Activated CD8-positive, alpha-beta T cell treated with anti-CD3 and anti-CD28 coated beads for 36 hours (primary cell): ENCODE data around the gene SIK2. TPM values are rescaled to one million over a fixed set of nuclear protein-coding genes. Genes with fewer than 3 reads are reported as not detected.

Experiments used
- ATAC-seq: fragments of 200-7000 bp; cut with Tn5 transposase; one replicate; pipeline ENCODE4 v1.10.0; 2021; ENCODE audit warnings: mild to moderate bottlenecking, moderate library complexity
- CTCF ChIA-PET: fragments of 350-600 bp; sonication (Branson Sonifier 250); formaldehyde crosslinking; loops from one replicate; lab custom pipeline; 2021; ENCODE audit warnings: antibody characterized with exemption; lab: Charles Lee
- POLR2A ChIA-PET: fragments of 350-600 bp; sonication (Branson Sonifier 250); formaldehyde crosslinking; loops from one replicate; lab custom pipeline; 2021; ENCODE audit warnings: antibody characterized with exemption; lab: Charles Lee
- DNase-seq: peaks from one replicate; pipeline ENCODE4 v3.0.0-alpha.2; 2020
- H3K27ac Mint-ChIP-seq: one replicate; pipeline ENCODE4 v1.8.0; 2021; ENCODE audit warnings: mild to moderate bottlenecking, mixed read lengths
- H3K27me3 Mint-ChIP-seq: one replicate; pipeline ENCODE4 v1.8.0; 2021; ENCODE audit warnings: mixed read lengths
- H3K36me3 Mint-ChIP-seq: one replicate; pipeline ENCODE4 v1.8.0; 2021; ENCODE audit warnings: low read depth, mixed read lengths
- H3K4me1 Mint-ChIP-seq: one replicate; pipeline ENCODE4 v1.8.0; 2021; ENCODE audit warnings: low read depth, mixed read lengths
- H3K4me3 Mint-ChIP-seq: one replicate; pipeline ENCODE4 v1.8.0; 2021; ENCODE audit warnings: mild to moderate bottlenecking, moderate library complexity, mixed read lengths
- H3K9me3 Mint-ChIP-seq: one replicate; pipeline ENCODE4 v1.8.0; 2021; ENCODE audit warnings: mixed read lengths
- CTCF ChIP-seq: fragments of 200-600 bp; IDR thresholded peaks from one replicate; pipeline ENCODE4 v1.8.0; 2022; ENCODE audit warnings: antibody characterized with exemption, mild to moderate bottlenecking
- intact Hi-C: fragments of 100-400 bp; cut with micrococcal nuclease; formaldehyde crosslinking; loops from one replicate; pipeline ENCODE4 v1.10.0; 2022
- total RNA-seq, 2 experiments: library from RNA; stranded (reverse); gene quantifications; one replicate each; pipeline ENCODE4 v1.2.3, GENCODE V29; 2021

SIK2 gene
- total RNA-seq, 2 experiments from 2014 or later, result 7.4 to 8.0 TPM

DNA sequence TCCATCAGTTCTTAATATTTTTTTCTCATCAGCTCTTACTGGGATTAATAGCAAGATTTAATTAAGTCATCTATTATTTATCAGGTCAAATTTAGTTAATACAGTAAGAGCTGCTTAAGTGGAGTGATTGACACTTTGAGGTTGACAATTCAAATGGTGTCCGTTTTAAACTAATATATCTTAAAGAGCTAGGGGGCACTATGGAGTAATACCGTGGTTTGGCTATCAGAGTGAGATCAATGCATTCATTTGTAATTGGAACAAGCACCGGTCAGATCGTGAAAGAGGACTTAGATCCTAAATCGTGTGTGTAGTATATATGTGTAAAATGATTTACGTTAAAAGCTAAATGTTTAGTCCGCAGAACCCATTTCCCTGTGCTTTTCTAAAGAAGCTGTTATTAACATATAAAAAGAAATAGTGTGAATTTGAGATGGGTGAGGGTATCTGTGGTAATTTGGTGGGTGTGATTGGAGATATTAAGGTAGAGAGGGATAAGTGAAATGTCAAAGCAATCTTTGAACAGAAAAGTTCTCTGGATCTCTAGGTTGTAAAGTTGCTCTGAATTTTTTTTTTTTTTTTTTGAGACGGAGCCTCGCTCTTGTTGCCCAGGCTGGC, 2.3 kb downstream of the SIK2 start:
- Mint-ChIP-seq H3K4me1 (peaks cover 28% of the 10 kb centered on the region), H3K27ac (no peak overlapping the region), H3K9me3 (no peaks in the 10 kb centered on the region), H3K4me3 (peak overlapping the region; percentile 92), H3K27me3 (no peaks in the 10 kb centered on the region), H3K36me3 (peaks cover 6% of the 10 kb centered on the region)
- ChIA-PET CTCF (interaction anchor here (0.6 to 3.2 kb wide), 36 partner anchors 9 to 276 kb away, joined by 3 to 42 read pairs (median 4); partner anchors contain the start of genes BTG4 and PPP2R1B), POLR2A (no interaction called here)
- no peak for ATAC-seq
- peak; percentile 73 for TF ChIP-seq CTCF
- intact Hi-C loops, result no loop called here
- DNase-seq, result no peak

- H3K27ac Mint-ChIP-seq, result no peak overlapping the region
- no peak for TF ChIP-seq CTCF
- H3K4me3 Mint-ChIP-seq, result no peak overlapping the region
- H3K4me1 Mint-ChIP-seq, result peaks cover 28% of the 10 kb centered on the region
- intact Hi-C loops, result no loop called here
- POLR2A ChIA-PET, result no interaction called here
- ATAC-seq (no peak), DNase-seq (no peak)
- peaks cover 6% of the 10 kb centered on the region for H3K36me3 Mint-ChIP-seq
- CTCF ChIA-PET, result interaction anchor here (3.2 kb wide), 1 partner anchor 171 kb away, joined by 42 read pairs; no protein-coding TSS in a partner anchor
- H3K9me3 Mint-ChIP-seq, result no peaks in the 10 kb centered on the region
- H3K27me3 Mint-ChIP-seq, result no peaks in the 10 kb centered on the region
These were observed 3.4 kb downstream of the SIK2 start for GRCh38 chr11:111605681-111606080.

- Mint-ChIP-seq H3K9me3 (no peaks in the 10 kb centered on the region), H3K27me3 (no peaks in the 10 kb centered on the region), H3K4me1 (peaks cover 27% of the 10 kb centered on the region), H3K36me3 (peaks cover 6% of the 10 kb centered on the region), H3K27ac (no peak overlapping the region), H3K4me3 (no peak overlapping the region)
- ATAC-seq (no peak), DNase-seq (no peak)
- no peak for TF ChIP-seq CTCF
- intact Hi-C loops, result no loop called here
- POLR2A ChIA-PET, result no interaction called here
- CTCF ChIA-PET, result interaction anchor here (3.2 kb wide), 1 partner anchor 169 kb away, joined by 42 read pairs; no protein-coding TSS in a partner anchor
These were observed 4.7 kb downstream of the SIK2 start for GRCh38 chr11:111606986-111607385.

DNA sequence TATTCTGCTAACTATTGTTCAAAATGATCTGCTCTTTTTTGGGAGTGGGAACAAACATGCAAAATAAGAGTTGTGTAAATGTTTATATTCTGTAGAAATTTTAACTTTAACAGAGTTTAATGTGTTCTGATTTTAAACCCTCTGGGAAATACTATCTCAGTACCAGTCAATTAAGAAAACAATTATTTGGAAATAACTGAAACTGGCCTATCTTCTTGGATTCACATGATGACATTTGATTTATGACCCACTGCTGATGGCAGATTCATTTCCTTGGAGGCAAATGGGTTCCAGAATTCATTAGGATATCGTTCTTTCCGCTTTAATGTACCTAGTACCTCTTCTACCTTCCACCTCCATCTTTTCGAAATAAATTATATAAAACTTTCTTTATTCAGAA, 5.5 kb downstream of the SIK2 start:
- no peaks in the 10 kb centered on the region for H3K9me3 Mint-ChIP-seq
- peaks cover 30% of the 10 kb centered on the region for H3K4me1 Mint-ChIP-seq
- no peak overlapping the region for H3K27ac Mint-ChIP-seq
- no peak for TF ChIP-seq CTCF
- no peaks in the 10 kb centered on the region for H3K27me3 Mint-ChIP-seq
- ATAC-seq (no peak), DNase-seq (no peak)
- no peak overlapping the region for H3K4me3 Mint-ChIP-seq
- H3K36me3 Mint-ChIP-seq, result peaks cover 6% of the 10 kb centered on the region
- CTCF ChIA-PET, result no interaction called here
- POLR2A ChIA-PET, result no interaction called here
- intact Hi-C loops, result no loop called here

DNA sequence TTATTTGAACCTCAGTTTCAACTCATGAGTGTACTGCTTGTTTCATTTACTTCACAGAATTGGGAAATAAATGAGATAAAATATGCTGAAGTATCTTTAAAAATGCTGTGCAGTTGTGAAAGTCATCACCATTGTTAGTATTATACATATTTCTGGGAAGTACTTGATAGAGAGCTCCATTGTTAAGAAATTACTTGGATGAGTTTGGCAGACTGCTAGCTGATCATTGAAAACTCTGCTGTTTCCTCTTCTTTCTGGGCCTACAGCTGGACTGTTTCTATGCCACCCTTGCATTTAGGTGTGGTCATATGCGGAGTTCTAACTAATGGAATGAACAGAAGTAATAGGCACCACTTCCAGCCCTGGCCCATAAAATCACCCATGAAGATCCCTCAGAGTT, 10.0 kb downstream of the SIK2 start:
- CTCF ChIA-PET, result interaction anchor here (0.9 kb wide), 1 partner anchor 165 kb away, joined by 3 read pairs; no protein-coding TSS in a partner anchor

More for the DNA sequence above, 10.0 kb downstream of the SIK2 start:
- Mint-ChIP-seq H3K9me3 (no peaks in the 10 kb centered on the region), H3K36me3 (no peaks in the 10 kb centered on the region), H3K4me3 (no peak overlapping the region), H3K4me1 (peaks cover 10% of the 10 kb centered on the region), H3K27ac (no peak overlapping the region), H3K27me3 (no peaks in the 10 kb centered on the region)
- no peak for ATAC-seq
- intact Hi-C loops, result no loop called here
- POLR2A ChIA-PET, result interaction anchor here (1.3 kb wide), 1 partner anchor 154 kb away, joined by 3 read pairs; the partner anchor contains the start of gene PPP2R1B
- no peak for DNase-seq
- TF ChIP-seq CTCF, result no peak
